ENCODE data around the gene F3.

Gene F3

GRCh38 chr1:94526152-94526980 lies 15.2 kb downstream of the F3 start:
- TF ChIP-seq CTCF (IDR thresholded peaks at IDR 0.05; ENCODE audit: low read depth, low read length) = no peak
- DNase-seq (ENCODE audit: extremely low read depth, low read depth) = no peak

- no peak for TF ChIP-seq CTCF (IDR thresholded peaks at IDR 0.05; ENCODE audit: low read depth, low read length)
- DNase-seq (ENCODE audit: extremely low read depth, low read depth) = no peak
Observed at GRCh38 chr1:94524531-94524930, 17.0 kb downstream of the F3 start.

GRCh38 chr1:94522304-94522703 lies 19.3 kb downstream of the F3 start:
- peak; percentile 44 for DNase-seq (ENCODE audit: extremely low read depth, low read depth)
- TF ChIP-seq CTCF (IDR thresholded peaks at IDR 0.05; ENCODE audit: low read depth, low read length) = peak; percentile 68

- TF ChIP-seq CTCF (IDR thresholded peaks at IDR 0.05; ENCODE audit: low read depth, low read length) = no peak
Observed at GRCh38 chr1:94519351-94519750, 22.2 kb downstream of the F3 start.

GRCh38 chr1:94515296-94515947 lies 26.1 kb downstream of the F3 start:
- no peak for TF ChIP-seq CTCF (IDR thresholded peaks at IDR 0.05; ENCODE audit: low read depth, low read length)
- DNase-seq (ENCODE audit: extremely low read depth, low read depth) = no peak

More at GRCh38 chr1:94519351-94519750, 22.2 kb downstream of the F3 start:
- DNase-seq (ENCODE audit: extremely low read depth, low read depth) = no peak

- peak; percentile 76 for TF ChIP-seq CTCF (IDR thresholded peaks at IDR 0.05; ENCODE audit: low read depth, low read length)
- DNase-seq (ENCODE audit: extremely low read depth, low read depth) = no peak
Observed at GRCh38 chr1:94514095-94514727, 27.3 kb downstream of the F3 start.

GRCh38 chr1:94512816-94513215 lies 28.7 kb downstream of the F3 start:
- DNase-seq (ENCODE audit: extremely low read depth, low read depth) = no peak
- no peak for TF ChIP-seq CTCF (IDR thresholded peaks at IDR 0.05; ENCODE audit: low read depth, low read length)
